Activated naive CD4-positive, alpha-beta T cell treated with anti-CD3 and anti-CD28 coated beads, Interleukin-2, amount 50 U/mL, for 72 hours (primary cell): Measurements from ENCODE around the gene SYNE1. TPM values are rescaled to one million over a fixed set of nuclear protein-coding genes. Genes with fewer than 3 reads are reported as not detected.

Experiments used
- ATAC-seq, 2 donors: fragments of 150-1000 bp; cut with Tn5 transposase; 2 replicates each; pipeline ENCODE4 v1.10.0; 2021; ENCODE audit warnings: mild to moderate bottlenecking in 2 of 2, moderate library complexity in 2 of 2
- DNase-seq, 2 donors: peaks; one replicate each; pipeline ENCODE4 v3.0.0; 2021 to 2022; ENCODE audit warnings: low spot score in 2 of 2
- H3K27ac Mint-ChIP-seq, 2 donors: one replicate each; pipeline ENCODE4 v1.8.0; 2022; ENCODE audit warnings: mild to moderate bottlenecking in 2 of 2, mixed read lengths in 2 of 2
- H3K36me3 Mint-ChIP-seq, 2 donors: one replicate each; pipeline ENCODE4 v1.8.0; 2022; ENCODE audit warnings: mixed read lengths in 2 of 2
- H3K9me3 Mint-ChIP-seq, 2 donors: one replicate each; pipeline ENCODE4 v1.8.0; 2022; ENCODE audit warnings: mixed read lengths in 2 of 2
- total RNA-seq, 2 donors: library from RNA; stranded (reverse); gene quantifications; one replicate each; pipeline ENCODE4 v1.2.3, GENCODE V29; 2022

The SYNE1 gene
- total RNA-seq, 2 donors from 2014 or later = 29.4 to 33.7 TPM

- Mint-ChIP-seq H3K27ac (no peak overlapping the region), H3K36me3 (no peaks in the 10 kb centered on the region), H3K9me3 (no peaks in the 10 kb centered on the region)
- ATAC-seq = no peak
- no peak for DNase-seq
These were observed 363.5 kb downstream of the SYNE1 start for GRCh38 chr6:152273638-152274037.

GRCh38 chr6:152273002-152273401, 364.2 kb downstream of the SYNE1 start:
- H3K36me3 Mint-ChIP-seq = no peaks in the 10 kb centered on the region

GRCh38 chr6:152272486-152272885, 364.7 kb downstream of the SYNE1 start:
- DNase-seq = no peak
- Mint-ChIP-seq H3K36me3 (no peaks in the 10 kb centered on the region), H3K9me3 (no peaks in the 10 kb centered on the region), H3K27ac (no peak overlapping the region)
- ATAC-seq = no peak

More at GRCh38 chr6:152273002-152273401, 364.2 kb downstream of the SYNE1 start:
- Mint-ChIP-seq H3K27ac (no peak overlapping the region), H3K9me3 (no peaks in the 10 kb centered on the region)
- DNase-seq = no peak
- ATAC-seq = no peak

GRCh38 chr6:152271776-152272464, 365.2 kb downstream of the SYNE1 start:
- peak overlapping the region in 1 of 2 donors; percentile 9 for H3K27ac Mint-ChIP-seq
- no peaks in the 10 kb centered on the region for H3K9me3 Mint-ChIP-seq
- ATAC-seq (peak; percentile 40 to 69), DNase-seq (no peak)
- no peaks in the 10 kb centered on the region for H3K36me3 Mint-ChIP-seq

GRCh38 chr6:152270301-152270925, 366.7 kb downstream of the SYNE1 start:
- Mint-ChIP-seq H3K9me3 (no peaks in the 10 kb centered on the region), H3K27ac (peak overlapping the region in 1 of 2 donors; percentile 46), H3K36me3 (no peaks in the 10 kb centered on the region)
- ATAC-seq (no peak), DNase-seq (no peak)

- Mint-ChIP-seq H3K36me3 (no peaks in the 10 kb centered on the region), H3K27ac (no peak overlapping the region), H3K9me3 (no peaks in the 10 kb centered on the region)
- DNase-seq (no peak), ATAC-seq (no peak)
These were observed 368.2 kb downstream of the SYNE1 start for GRCh38 chr6:152268846-152269442.

- Mint-ChIP-seq H3K9me3 (peaks cover under 1% of the 10 kb centered on the region in 2 donors), H3K27ac (no peak overlapping the region), H3K36me3 (peaks cover 1 to 7% of the 10 kb centered on the region in 2 donors)
- ATAC-seq (no peak), DNase-seq (no peak)
These were observed 369.0 kb downstream of the SYNE1 start for GRCh38 chr6:152267967-152268845.

- H3K27ac Mint-ChIP-seq = no peak overlapping the region
- peaks cover 10 to 12% of the 10 kb centered on the region in 2 donors for H3K9me3 Mint-ChIP-seq
- H3K36me3 Mint-ChIP-seq = peaks cover 13 to 17% of the 10 kb centered on the region in 2 donors
- no peak for DNase-seq
- ATAC-seq = no peak
These were observed 371.5 kb downstream of the SYNE1 start for GRCh38 chr6:152265651-152266050.

- Mint-ChIP-seq H3K27ac (no peak overlapping the region), H3K36me3 (peaks cover 17 to 20% of the 10 kb centered on the region in 2 donors), H3K9me3 (peaks cover 10 to 12% of the 10 kb centered on the region in 2 donors)
- no peak for DNase-seq
- no peak for ATAC-seq
These were observed 373.6 kb downstream of the SYNE1 start for GRCh38 chr6:152263582-152263981.

GRCh38 chr6:152261179-152261578, 376.0 kb downstream of the SYNE1 start:
- Mint-ChIP-seq H3K9me3 (peaks cover 10 to 12% of the 10 kb centered on the region in 2 donors), H3K27ac (no peak overlapping the region), H3K36me3 (peaks cover 17 to 25% of the 10 kb centered on the region in 2 donors)
- DNase-seq = no peak
- no peak for ATAC-seq

- DNase-seq (no peak), ATAC-seq (no peak)
- Mint-ChIP-seq H3K27ac (no peak overlapping the region), H3K36me3 (peaks cover 17 to 25% of the 10 kb centered on the region in 2 donors), H3K9me3 (peaks cover 10 to 12% of the 10 kb centered on the region in 2 donors)
These were observed 377.9 kb downstream of the SYNE1 start for GRCh38 chr6:152259234-152259633.

- H3K9me3 Mint-ChIP-seq = peaks cover 4 to 5% of the 10 kb centered on the region in 2 donors
- ATAC-seq (no peak), DNase-seq (no peak)
- no peak overlapping the region for H3K27ac Mint-ChIP-seq
- H3K36me3 Mint-ChIP-seq = peaks cover 4 to 17% of the 10 kb centered on the region in 2 donors
These were observed 379.6 kb downstream of the SYNE1 start for GRCh38 chr6:152257581-152257980.

GRCh38 chr6:152250127-152250526, 387.0 kb downstream of the SYNE1 start:
- Mint-ChIP-seq H3K36me3 (peaks cover 0 to 8% of the 10 kb centered on the region in 2 donors), H3K9me3 (no peaks in the 10 kb centered on the region), H3K27ac (no peak overlapping the region)
- DNase-seq (no peak), ATAC-seq (no peak)

GRCh38 chr6:152248980-152249379, 388.2 kb downstream of the SYNE1 start:
- no peaks in the 10 kb centered on the region for H3K9me3 Mint-ChIP-seq
- peaks cover 0 to 8% of the 10 kb centered on the region in 2 donors for H3K36me3 Mint-ChIP-seq
- ATAC-seq = no peak
- H3K27ac Mint-ChIP-seq = peak overlapping the region in 1 of 2 donors; percentile 13
- no peak for DNase-seq

- peaks cover 0 to 8% of the 10 kb centered on the region in 2 donors for H3K36me3 Mint-ChIP-seq
- no peak overlapping the region for H3K27ac Mint-ChIP-seq
- DNase-seq (no peak), ATAC-seq (no peak)
- H3K9me3 Mint-ChIP-seq = no peaks in the 10 kb centered on the region
These were observed 390.4 kb downstream of the SYNE1 start for GRCh38 chr6:152246554-152247337.
